GM23248 (cell line): ENCODE results near the gene LAMA5. TPM values are rescaled to one million over a fixed set of nuclear protein-coding genes. Genes with fewer than 3 reads are reported as not detected.

Experiments
- DNase-seq: peaks from one replicate; pipeline ENCODE4 v3.0.0-alpha.2; 2015
- H2AFZ ChIP-seq: fragments of 200-600 bp; sonication (generic); 2 replicates; pipeline ENCODE4 v1.6.1; 2016; ENCODE audit warnings: antibody characterized with exemption
- H3F3A ChIP-seq: fragments of 200-600 bp; sonication (generic); 2 replicates; pipeline ENCODE4 v1.6.1; 2016; ENCODE audit warnings: mild to moderate bottlenecking, antibody characterized with exemption, mixed run types; ENCODE audit not compliant: insufficient read depth
- H3K27ac ChIP-seq: fragments of 200-600 bp; sonication (generic); 2 replicates; pipeline ENCODE4 v1.5.1; 2016; ENCODE audit warnings: mild to moderate bottlenecking
- H3K27me3 ChIP-seq: fragments of 200-600 bp; sonication (generic); replicated peaks from 2 replicates; pipeline ENCODE4 v1.6.1; 2016; ENCODE audit warnings: mild to moderate bottlenecking; ENCODE audit not compliant: insufficient read depth
- H3K36me3 ChIP-seq: fragments of 200-600 bp; sonication (generic); 2 replicates; pipeline ENCODE4 v1.6.1; 2016; ENCODE audit warnings: low read depth, mild to moderate bottlenecking
- H3K4me1 ChIP-seq: fragments of 200-600 bp; sonication (generic); 2 replicates; pipeline ENCODE4 v1.6.1; 2016; ENCODE audit warnings: mild to moderate bottlenecking; ENCODE audit not compliant: insufficient read depth
- H3K4me2 ChIP-seq: fragments of 200-600 bp; sonication (generic); one replicate; pipeline ENCODE4 v1.6.1; 2016; ENCODE audit warnings: mild to moderate bottlenecking; ENCODE audit not compliant: unreplicated experiment
- H3K4me3 ChIP-seq: fragments of 200-600 bp; sonication (generic); 2 replicates; pipeline ENCODE4 v1.5.1; 2016; ENCODE audit warnings: mild to moderate bottlenecking
- H3K79me2 ChIP-seq: fragments of 200-600 bp; sonication (generic); 2 replicates; pipeline ENCODE4 v1.6.1; 2016; ENCODE audit warnings: mild to moderate bottlenecking; ENCODE audit not compliant: insufficient read depth
- H3K9ac ChIP-seq: fragments of 200-600 bp; sonication (generic); 2 replicates; pipeline ENCODE4 v1.6.1; 2016; ENCODE audit warnings: mild to moderate bottlenecking
- H3K9me2 ChIP-seq: fragments of 200-600 bp; sonication (generic); 2 replicates; pipeline ENCODE4 v1.6.1; 2016; ENCODE audit warnings: mixed run types, mild to moderate bottlenecking, moderate library complexity; ENCODE audit not compliant: insufficient read depth
- H3K9me3 ChIP-seq: fragments of 200-600 bp; sonication (generic); one replicate; pipeline ENCODE4 v1.6.1; 2017; ENCODE audit warnings: low read depth
- H4K20me1 ChIP-seq: fragments of 200-600 bp; sonication (generic); 2 replicates; pipeline ENCODE4 v1.6.0; 2016; ENCODE audit not compliant: insufficient read depth
- EZH2 ChIP-seq: fragments of 200-600 bp; sonication (generic); IDR thresholded peaks from 2 replicates; pipeline ENCODE4 v1.6.1; 2018; ENCODE audit warnings: antibody characterized with exemption, mild to moderate bottlenecking; ENCODE audit not compliant: insufficient read depth, poor library complexity, severe bottlenecking
- EZH2phosphoT487 ChIP-seq: fragments of 200-600 bp; sonication (generic); IDR thresholded peaks from 2 replicates; pipeline ENCODE4 v1.6.1; 2018; ENCODE audit warnings: antibody characterized with exemption, moderate library complexity, mild to moderate bottlenecking, low read depth; ENCODE audit not compliant: insufficient read depth
- WGBS, 2 experiments: methylation state at CpG; one replicate each; pipeline ENCODE4 v1.1.6; 2015 to 2017; ENCODE audit warnings: low lambda C conversion rate in 2 of 2, low coverage in 1 of 2; ENCODE audit errors: missing lambda C conversion rate in 2 of 2; 5-methylcytosine and 5-hydroxymethylcytosine counted together
- in situ Hi-C: fragments of 300-500 bp; cut with MboI; formaldehyde crosslinking; loops from 2 replicates; pipeline ENCODE4 v1.15.0; 2020
- polyA plus RNA-seq: library from polyadenylated mRNA; unstranded; fragments of >200 nt; fragmentation: Nextera tagmentation; extraction: Ambion mirVana; gene quantifications from 2 replicates; pipeline ENCODE4 v1.2.1, GENCODE V29; 2016
- total RNA-seq: library from RNA; depleted of rRNA; stranded (reverse); fragments of >200 nt; shearing (Covaris generic); gene quantifications from 2 replicates; pipeline ENCODE4 v1.2.3, GENCODE V29; 2014

The LAMA5 gene
- total and polyA plus RNA-seq, 2 experiments from 2014 or later, result 4.5 to 6.0 TPM

GRCh38 chr20:62351469-62352401 is 15.4 kb downstream of the LAMA5 start:
- Histone ChIP-seq H3K27ac (no peak overlapping the region), H2AFZ (no peak overlapping the region), H3K36me3 (no peaks in the 10 kb centered on the region), H3K9me3 (no peaks in the 10 kb centered on the region), H4K20me1 (no peaks in the 10 kb centered on the region), H3K4me1 (peaks cover 17% of the 10 kb centered on the region), H3K4me3 (no peak overlapping the region), H3K79me2 (no peaks in the 10 kb centered on the region), H3K27me3 (no peaks in the 10 kb centered on the region), H3K4me2 (no peak overlapping the region), H3K9me2 (no peaks in the 10 kb centered on the region), H3K9ac (no peak overlapping the region), H3F3A (no peaks in the 10 kb centered on the region)
- 82 to 84% methylated on average over 47 to 57 of the region's 60 CpGs for WGBS, 2 experiments
- DNase-seq, result no peak
- TF ChIP-seq EZH2 (no peak), EZH2phosphoT487 (no peak)
- in situ Hi-C loops, result no loop called here

- DNase-seq, result no peak
- Histone ChIP-seq H4K20me1 (no peaks in the 10 kb centered on the region), H3K9me2 (no peaks in the 10 kb centered on the region), H3K79me2 (no peaks in the 10 kb centered on the region), H3K27me3 (no peaks in the 10 kb centered on the region), H3K9me3 (no peaks in the 10 kb centered on the region), H3K9ac (no peak overlapping the region), H3K36me3 (no peaks in the 10 kb centered on the region), H2AFZ (no peak overlapping the region), H3K4me3 (no peak overlapping the region), H3K4me2 (no peak overlapping the region), H3F3A (no peaks in the 10 kb centered on the region), H3K27ac (no peak overlapping the region), H3K4me1 (peaks cover 8% of the 10 kb centered on the region)
- TF ChIP-seq EZH2phosphoT487, result no peak
- TF ChIP-seq EZH2, result no peak
- in situ Hi-C loops, result no loop called here
- WGBS, 2 experiments, result 56 to 57% methylated on average over 21 to 23 of the region's 23 CpGs
Observed at GRCh38 chr20:62350629-62351422, 16.3 kb downstream of the LAMA5 start.

GRCh38 chr20:62350098-62350628 is 16.9 kb downstream of the LAMA5 start:
- no peak for DNase-seq
- H3K27ac ChIP-seq, result no peak overlapping the region
- no peaks in the 10 kb centered on the region for H3K9me2 ChIP-seq
- no peaks in the 10 kb centered on the region for H3K9me3 ChIP-seq
- no peak overlapping the region for H2AFZ ChIP-seq
- TF ChIP-seq EZH2phosphoT487, result no peak
- no peak for TF ChIP-seq EZH2
- in situ Hi-C loops, result no loop called here
- no peak overlapping the region for H3K4me2 ChIP-seq
- H3F3A ChIP-seq, result no peaks in the 10 kb centered on the region
- no peaks in the 10 kb centered on the region for H3K79me2 ChIP-seq
- peaks cover 1% of the 10 kb centered on the region; the same call in 1 of the 2 replicates for H3K4me1 ChIP-seq
- H3K27me3 ChIP-seq, result no peaks in the 10 kb centered on the region
- no peak overlapping the region for H3K9ac ChIP-seq
- WGBS, 2 experiments, result 53 to 55% methylated on average over 16 of the region's 16 CpGs
- H3K4me3 ChIP-seq, result no peak overlapping the region
- H4K20me1 ChIP-seq, result no peaks in the 10 kb centered on the region
- no peaks in the 10 kb centered on the region for H3K36me3 ChIP-seq

- H3K27me3 ChIP-seq, result no peaks in the 10 kb centered on the region
- H3K36me3 ChIP-seq, result no peaks in the 10 kb centered on the region
- in situ Hi-C loops, result no loop called here
- no peak overlapping the region for H3K4me2 ChIP-seq
- WGBS, 2 experiments, result 54% methylated on average over 2 to 7 of the region's 7 CpGs
- no peak overlapping the region for H3K4me3 ChIP-seq
- no peak overlapping the region for H2AFZ ChIP-seq
- peak; percentile 29 for DNase-seq
- H3K27ac ChIP-seq, result no peak overlapping the region
- no peaks in the 10 kb centered on the region for H3K9me2 ChIP-seq
- no peaks in the 10 kb centered on the region for H3K79me2 ChIP-seq
- no peaks in the 10 kb centered on the region for H3K9me3 ChIP-seq
- no peak overlapping the region for H3K9ac ChIP-seq
- no peak for TF ChIP-seq EZH2phosphoT487
- TF ChIP-seq EZH2, result no peak
- no peaks in the 10 kb centered on the region for H3F3A ChIP-seq
- H4K20me1 ChIP-seq, result no peaks in the 10 kb centered on the region
- no peaks in the 10 kb centered on the region for H3K4me1 ChIP-seq
Observed at GRCh38 chr20:62349556-62350097, 17.5 kb downstream of the LAMA5 start.
